Caco-2 (cell line): Measurements from ENCODE around the gene RND3. TPM values are rescaled to one million over a fixed set of nuclear protein-coding genes. Genes with fewer than 3 reads are reported as not detected.

Source experiments
- BruUV-seq: library from RNA; stranded (reverse); fragments of 400-500 nt; replicated peaks from 2 replicates; lab custom pipeline; 2021; lab: Mats Ljungman, UMichigan
- CTCF ChIA-PET: fragments of 300-600 bp; sonication (Branson Sonifier 250); formaldehyde crosslinking; loops from one replicate; lab custom pipeline; 2022; ENCODE audit warnings: antibody characterized with exemption; lab: Charles Lee
- POLR2A ChIA-PET: fragments of 300-600 bp; sonication (Branson Sonifier 250); formaldehyde crosslinking; loops from one replicate; lab custom pipeline; 2022; ENCODE audit warnings: antibody characterized with exemption; lab: Charles Lee
- DNase-seq, 2 experiments: peaks; one replicate each; pipeline versions ENCODE4 v3.0.0 to v3.0.0-alpha.2; 2020 to 2022
- H3K27me3 ChIP-seq: replicated peaks from 2 replicates; pipeline ENCODE4 v1.6.0; 2011; ENCODE audit warnings: low read length; ENCODE audit not compliant: control insufficient read depth, insufficient read depth
- H3K36me3 ChIP-seq: 2 replicates; pipeline ENCODE4 v1.5.1; 2011; ENCODE audit warnings: low read length; ENCODE audit not compliant: control insufficient read depth, insufficient read depth
- H3K4me1 ChIP-seq: fragments of 250-450 bp; sonication (Bioruptor Pico); 2 replicates; pipeline ENCODE4 v1.5.1; 2020; ENCODE audit warnings: mild to moderate bottlenecking
- H3K4me3 ChIP-seq: 2 replicates; pipeline ENCODE4 v1.5.1; 2011; ENCODE audit warnings: low read depth, mild to moderate bottlenecking, control low read depth, low read length
- H3K9me3 ChIP-seq: fragments of 250-450 bp; sonication (Bioruptor Pico); 2 replicates; pipeline ENCODE4 v1.5.1; 2020; ENCODE audit warnings: mild to moderate bottlenecking, moderate library complexity
- H3K27ac Mint-ChIP-seq: one replicate; pipeline ENCODE4 v1.8.0; 2022; ENCODE audit warnings: mixed read lengths; ENCODE audit not compliant: unreplicated experiment
- H3K27me3 Mint-ChIP-seq: one replicate; pipeline ENCODE4 v1.8.0; 2022; ENCODE audit warnings: mixed read lengths; ENCODE audit not compliant: insufficient read depth, unreplicated experiment
- H3K36me3 Mint-ChIP-seq: one replicate; pipeline ENCODE4 v1.8.0; 2022; ENCODE audit warnings: mild to moderate bottlenecking, mixed read lengths; ENCODE audit not compliant: insufficient read depth, unreplicated experiment
- H3K4me1 Mint-ChIP-seq: one replicate; pipeline ENCODE4 v1.8.0; 2022; ENCODE audit warnings: low read depth, mixed read lengths; ENCODE audit not compliant: unreplicated experiment
- H3K4me3 Mint-ChIP-seq: one replicate; pipeline ENCODE4 v1.8.0; 2022; ENCODE audit warnings: mild to moderate bottlenecking, moderate library complexity, mixed read lengths; ENCODE audit not compliant: unreplicated experiment
- H3K9me3 Mint-ChIP-seq: one replicate; pipeline ENCODE4 v1.8.0; 2022; ENCODE audit warnings: mixed read lengths; ENCODE audit not compliant: unreplicated experiment
- intact Hi-C: fragments of 100-400 bp; cut with micrococcal nuclease; formaldehyde crosslinking; loops from one replicate; pipeline ENCODE4 v1.10.0; 2022; ENCODE audit not compliant: unreplicated experiment
- total RNA-seq: library from RNA; stranded (reverse); gene quantifications from 2 replicates; pipeline ENCODE4 v1.2.3, GENCODE V29; 2022
- TF ChIP-seq, protein P1 (sequence below), 2 experiments: fragments of 200-600 bp in 1 of 2; IDR thresholded peaks; 1 replicate in 1 of 2; 2 replicates in 1 of 2; pipeline versions ENCODE4 v1.5.1 to v1.8.0; 2011 to 2022; ENCODE audit warnings: antibody characterized with exemption in 1 of 2, control low read depth in 1 of 2, inconsistent platforms in 1 of 2, low read depth in 1 of 2, low read length in 1 of 2, mild to moderate bottlenecking in 1 of 2, moderate library complexity in 1 of 2; ENCODE audit not compliant: insufficient read depth in 1 of 2, severe bottlenecking in 1 of 2, unreplicated experiment in 1 of 2

Gene RND3
- total RNA-seq, 1 experiment from 2014 or later: 75.0 TPM

- Histone ChIP-seq H3K36me3 (no peaks in the 10 kb centered on the region), H3K9me3 (no peaks in the 10 kb centered on the region), H3K4me1 (peaks cover 9% of the 10 kb centered on the region), H3K27me3 (no peaks in the 10 kb centered on the region), H3K4me3 (no peak overlapping the region)
- no peaks in the 10 kb centered on the region for H3K27me3 Mint-ChIP-seq
- H3K4me3 Mint-ChIP-seq: no peak overlapping the region
- no peak overlapping the region for H3K27ac Mint-ChIP-seq
- H3K9me3 Mint-ChIP-seq: no peaks in the 10 kb centered on the region
- H3K4me1 Mint-ChIP-seq: peaks cover 10% of the 10 kb centered on the region
- no peak for DNase-seq
- ChIA-PET POLR2A (no interaction called here), CTCF (no interaction called here)
- intact Hi-C loops: no loop called here
- TF ChIP-seq, protein P1, sequence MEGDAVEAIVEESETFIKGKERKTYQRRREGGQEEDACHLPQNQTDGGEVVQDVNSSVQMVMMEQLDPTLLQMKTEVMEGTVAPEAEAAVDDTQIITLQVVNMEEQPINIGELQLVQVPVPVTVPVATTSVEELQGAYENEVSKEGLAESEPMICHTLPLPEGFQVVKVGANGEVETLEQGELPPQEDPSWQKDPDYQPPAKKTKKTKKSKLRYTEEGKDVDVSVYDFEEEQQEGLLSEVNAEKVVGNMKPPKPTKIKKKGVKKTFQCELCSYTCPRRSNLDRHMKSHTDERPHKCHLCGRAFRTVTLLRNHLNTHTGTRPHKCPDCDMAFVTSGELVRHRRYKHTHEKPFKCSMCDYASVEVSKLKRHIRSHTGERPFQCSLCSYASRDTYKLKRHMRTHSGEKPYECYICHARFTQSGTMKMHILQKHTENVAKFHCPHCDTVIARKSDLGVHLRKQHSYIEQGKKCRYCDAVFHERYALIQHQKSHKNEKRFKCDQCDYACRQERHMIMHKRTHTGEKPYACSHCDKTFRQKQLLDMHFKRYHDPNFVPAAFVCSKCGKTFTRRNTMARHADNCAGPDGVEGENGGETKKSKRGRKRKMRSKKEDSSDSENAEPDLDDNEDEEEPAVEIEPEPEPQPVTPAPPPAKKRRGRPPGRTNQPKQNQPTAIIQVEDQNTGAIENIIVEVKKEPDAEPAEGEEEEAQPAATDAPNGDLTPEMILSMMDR (IDR thresholded peaks at IDR 0.05; ENCODE audit: insufficient read depth in 1 of 2, low read depth in 1 of 2, low read length in 1 of 2, severe bottlenecking in 1 of 2, unreplicated experiment in 1 of 2): no peak
- no peaks in the 10 kb centered on the region for H3K36me3 Mint-ChIP-seq
- no TSS peak for BruUV-seq
Measured at GRCh38 chr2:150425121-150425955, 62.1 kb downstream of the RND3 start.

GRCh38 chr2:150424406-150424805 lies 63.1 kb downstream of the RND3 start:
- H3K9me3 ChIP-seq: no peaks in the 10 kb centered on the region
- peaks cover 18% of the 10 kb centered on the region for H3K4me1 ChIP-seq
- POLR2A ChIA-PET: no interaction called here
- H3K27me3 Mint-ChIP-seq: no peaks in the 10 kb centered on the region
- BruUV-seq: no TSS peak
- H3K27ac Mint-ChIP-seq: no peak overlapping the region
- intact Hi-C loops: no loop called here
- no peak overlapping the region for H3K4me3 ChIP-seq
- no peaks in the 10 kb centered on the region for H3K36me3 Mint-ChIP-seq
- CTCF ChIA-PET: no interaction called here
- DNase-seq: no peak
- no peaks in the 10 kb centered on the region for H3K27me3 ChIP-seq
- H3K9me3 Mint-ChIP-seq: no peaks in the 10 kb centered on the region
- H3K36me3 ChIP-seq: no peaks in the 10 kb centered on the region
- TF ChIP-seq, protein P1 (IDR thresholded peaks at IDR 0.05; ENCODE audit: insufficient read depth in 1 of 2, low read depth in 1 of 2, low read length in 1 of 2, severe bottlenecking in 1 of 2, unreplicated experiment in 1 of 2): no peak
- no peak overlapping the region for H3K4me3 Mint-ChIP-seq
- peaks cover 20% of the 10 kb centered on the region for H3K4me1 Mint-ChIP-seq

- TF ChIP-seq, protein P1 (IDR thresholded peaks at IDR 0.05; ENCODE audit: insufficient read depth in 1 of 2, low read depth in 1 of 2, low read length in 1 of 2, severe bottlenecking in 1 of 2, unreplicated experiment in 1 of 2): no peak
- H3K36me3 Mint-ChIP-seq: no peaks in the 10 kb centered on the region
- intact Hi-C loops: no loop called here
- no peaks in the 10 kb centered on the region for H3K27me3 ChIP-seq
- CTCF ChIA-PET: interaction anchor here (1.0 kb wide), 1 partner anchor 12 kb away, joined by 3 read pairs; no protein-coding TSS in a partner anchor
- peaks cover 19% of the 10 kb centered on the region for H3K4me1 ChIP-seq
- H3K27ac Mint-ChIP-seq: no peak overlapping the region
- H3K4me3 Mint-ChIP-seq: no peak overlapping the region
- H3K4me3 ChIP-seq: no peak overlapping the region
- BruUV-seq: no TSS peak
- POLR2A ChIA-PET: no interaction called here
- no peaks in the 10 kb centered on the region for H3K9me3 Mint-ChIP-seq
- no peaks in the 10 kb centered on the region for H3K36me3 ChIP-seq
- H3K27me3 Mint-ChIP-seq: no peaks in the 10 kb centered on the region
- DNase-seq: no peak
- H3K9me3 ChIP-seq: peaks cover 7% of the 10 kb centered on the region; the same call in 1 of the 2 replicates
- peaks cover 22% of the 10 kb centered on the region for H3K4me1 Mint-ChIP-seq
Measured at GRCh38 chr2:150421126-150421651, 66.3 kb downstream of the RND3 start.
